Erythroblast (primary cell): Measurements from ENCODE around the gene HOXA3.

ENCODE experiments used
- GATA1 ChIP-seq: IDR thresholded peaks from 2 replicates; pipeline ENCODE4 v1.6.1; 2011; ENCODE audit warnings: low read depth, mild to moderate bottlenecking, control low read depth, low read length, moderate library complexity
- POLR2A ChIP-seq: IDR thresholded peaks from 2 replicates; pipeline ENCODE4 v1.6.1; 2011; ENCODE audit warnings: mild to moderate bottlenecking, low read length

GRCh38 chr7:27161721-27162560 lies 9.6 kb upstream of the HOXA3 start:
- TF ChIP-seq POLR2A (no peak), GATA1 (no peak)
